K562 treated with DMSO at 1 percent for 12 hours (cell line): Measurements from ENCODE around the gene PALD1. TPM values are rescaled to one million over a fixed set of nuclear protein-coding genes. Genes with fewer than 3 reads are reported as not detected.

Experiments used
- total RNA-seq: library from RNA; unstranded; fragments of 300-600 nt; gene quantifications from 2 replicates; pipeline ENCODE4 v1.2.3, GENCODE V29; 2022; ENCODE audit not compliant: insufficient read depth

PALD1 gene
- not detected in 2 replicates for total RNA-seq

GRCh38 chr10:70478191-70479164, at the start of gene PALD1:
TSS of gene PALD1 (plus strand) at chr10:70478767. CDS start at chr10:70525952, 47,185 bp downstream.

GRCh38 chr10:70441161-70441894, 37.2 kb upstream of the PALD1 start, which contains the start of gene NODAL:
TSS of gene NODAL (minus strand) at chr10:70441681. CDS start at chr10:70441667, 14 bp downstream.

GRCh38 chr10:70602665-70603448, 124.3 kb downstream of the PALD1 start, which contains the start of gene PRF1:
TSS of gene PRF1 (minus strand) at chr10:70602741. CDS start at chr10:70600902, 1,839 bp downstream.

Other genes with a start within 250 kb of the PALD1 start
- gene PPA1, start 245.3 kb upstream of the PALD1 start, total RNA-seq: 190 and 277 TPM in 2 replicates
- gene NPFFR1, start 194.8 kb upstream of the PALD1 start, total RNA-seq: not detected in 2 replicates
- 14.0 and 16.8 TPM in 2 replicates for gene LRRC20, start 96.1 kb upstream of the PALD1 start, total RNA-seq
- 27.0 and 80.6 TPM in 2 replicates for gene EIF4EBP2, start 74.6 kb upstream of the PALD1 start, total RNA-seq
- gene NODAL, start 37.1 kb upstream of the PALD1 start, total RNA-seq: not detected in 2 replicates
- gene PRF1, start 124.0 kb downstream of the PALD1 start, total RNA-seq: 2.6 and 5.5 TPM in 2 replicates
- gene ADAMTS14, start 193.7 kb downstream of the PALD1 start, total RNA-seq: 21.5 and 42.6 TPM in 2 replicates